NCI-H187 treated with DMSO at 0.1 percent for 48 hours (cell line): ENCODE data around the gene TMF1.

Experiments used
- DNase-seq: peaks from one replicate; lab custom pipeline; 2025; lab: John Stamatoyannopoulos, UW

TMF1 gene

DNA sequence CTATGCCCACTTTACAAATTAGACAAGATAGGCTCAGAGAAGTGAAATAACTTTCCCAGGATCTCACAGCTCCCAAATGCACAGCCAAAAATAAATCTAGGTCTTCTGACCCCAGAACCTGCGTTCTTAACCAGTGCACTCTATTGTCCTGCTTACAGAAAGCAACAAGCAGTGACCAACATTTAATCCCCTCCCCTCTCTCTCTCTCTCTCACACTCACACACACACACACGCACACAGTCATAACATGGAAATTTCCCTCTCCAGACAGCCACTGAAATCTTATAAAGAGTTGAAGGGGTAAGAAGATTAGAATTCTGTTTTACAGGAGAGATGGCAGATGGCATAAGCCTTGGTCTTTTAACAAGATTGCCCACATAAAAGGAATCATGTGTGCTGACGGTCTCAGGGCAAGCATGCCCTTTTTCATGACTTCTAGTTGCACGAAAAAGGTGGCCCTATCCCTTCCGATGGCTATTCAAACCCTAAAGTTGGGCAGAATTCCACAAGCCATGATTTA is 68.1 kb downstream of the TMF1 start:
- no peak for DNase-seq

DNA sequence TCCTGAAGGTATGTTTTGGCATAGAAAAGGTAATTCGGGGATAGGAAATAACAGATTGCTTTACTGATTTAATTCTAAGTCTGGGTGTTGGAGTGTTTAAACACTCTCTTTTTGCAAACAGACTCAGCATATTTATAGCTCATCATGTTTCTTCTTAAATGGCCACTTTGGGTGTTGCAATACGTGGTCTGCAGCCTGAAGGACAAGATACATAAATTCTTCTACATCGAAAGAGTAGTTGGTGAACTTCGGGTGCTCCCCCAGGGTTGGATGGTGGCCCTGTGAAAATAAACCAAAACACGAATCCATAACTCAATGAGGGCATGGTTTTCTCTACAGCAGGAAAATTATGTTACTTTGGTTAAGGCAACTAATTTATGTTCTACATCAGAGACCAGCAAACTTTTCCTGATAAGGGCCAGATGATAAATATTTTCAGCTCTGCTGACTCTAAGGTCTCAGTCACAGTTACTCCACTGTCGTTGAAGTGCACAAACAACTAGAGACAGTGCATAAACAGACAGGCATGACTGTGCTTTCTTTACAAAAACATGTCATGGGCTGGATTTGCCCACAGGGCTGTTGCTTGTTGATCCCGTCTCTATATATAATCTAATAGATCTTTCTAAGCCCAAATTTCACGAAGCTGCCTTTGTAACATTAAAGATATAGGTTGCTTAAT is 74.5 kb downstream of the TMF1 start:
- DNase-seq: no peak

DNA sequence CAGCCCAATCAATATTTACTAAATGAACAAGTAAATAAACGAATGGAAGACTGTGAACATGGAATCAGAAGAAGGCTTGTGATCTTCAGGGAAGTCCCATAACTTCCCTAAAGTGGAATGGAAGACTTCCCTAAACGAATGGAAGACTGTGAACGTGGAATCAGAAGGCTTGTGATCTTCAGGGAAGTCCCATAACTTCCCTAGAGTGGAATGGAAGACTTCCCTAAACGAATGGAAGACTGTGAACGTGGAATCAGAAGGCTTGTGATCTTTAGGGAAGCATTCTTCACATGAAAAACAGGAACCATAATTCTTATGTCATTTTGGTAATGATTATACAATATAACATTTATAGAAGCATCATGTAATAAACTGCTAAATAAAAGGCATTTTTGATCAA is 77.4 kb downstream of the TMF1 start:
- no peak for DNase-seq

DNA sequence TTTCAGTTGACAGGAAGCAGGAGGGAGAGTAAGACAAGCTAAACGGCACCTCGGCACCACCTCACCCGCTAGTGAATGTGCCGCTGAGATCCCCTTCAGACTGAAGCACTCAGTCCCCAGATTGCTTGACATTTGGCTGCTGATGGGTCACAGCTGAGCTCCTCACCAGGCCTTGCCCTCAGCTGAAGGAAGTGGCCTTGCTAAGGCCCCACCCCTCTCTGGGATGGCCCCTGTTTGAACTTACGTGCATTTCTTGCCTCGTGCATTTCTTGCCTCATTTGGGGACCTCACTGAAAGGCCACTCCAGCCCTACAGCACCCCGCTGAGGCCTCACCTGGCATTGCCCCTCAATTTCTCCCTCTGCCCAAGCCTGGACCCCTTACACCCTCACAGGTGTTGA is 78.5 kb downstream of the TMF1 start:
- DNase-seq: no peak

DNA sequence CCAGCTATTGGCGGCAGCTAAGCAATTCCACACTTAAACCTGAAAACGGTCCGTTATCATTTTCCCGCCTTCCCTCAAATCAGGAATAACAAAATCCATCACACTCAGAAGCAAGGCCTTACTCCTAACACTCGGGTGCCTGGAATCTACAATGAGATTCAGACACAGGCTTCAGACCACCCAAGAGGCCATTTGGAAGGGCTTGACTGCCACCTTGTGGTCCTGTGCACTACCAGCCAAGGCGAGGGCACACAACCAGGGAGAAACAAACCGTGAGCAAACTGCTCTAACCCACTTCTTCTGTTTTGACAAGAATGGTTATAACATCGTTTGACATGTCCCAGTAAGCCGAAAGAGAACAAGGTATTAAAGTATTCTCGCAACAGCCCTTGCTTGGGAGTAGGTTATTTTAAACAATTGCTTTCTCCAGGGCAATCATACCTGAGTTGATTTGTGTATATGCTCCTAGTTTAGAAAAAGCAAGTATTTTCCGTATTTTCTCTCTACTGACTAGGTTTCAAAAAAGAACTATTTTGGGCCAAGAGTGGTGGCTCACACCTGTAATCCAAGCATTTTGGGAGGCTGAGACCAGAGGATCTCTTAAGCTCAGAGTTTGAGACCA is 79.7 kb downstream of the TMF1 start:
- no peak for DNase-seq
